Parathyroid adenoma (tissue), 2 donors: ENCODE results near the gene LRRC4C.

Experiments used
- H2AFZ ChIP-seq: fragments of 300-600 bp; sonication (generic); one replicate; pipeline ENCODE4 v1.7.0; 2017; ENCODE audit warnings: antibody characterized with exemption, mild to moderate bottlenecking
- H3K27ac ChIP-seq: fragments of 300-600 bp; sonication (generic); one replicate; pipeline ENCODE4 v1.7.0; 2017
- H3K27me3 ChIP-seq: fragments of 300-600 bp; sonication (generic); one replicate; pipeline ENCODE4 v1.7.0; 2017; ENCODE audit warnings: low read length; ENCODE audit not compliant: control insufficient read depth, insufficient read depth
- H3K36me3 ChIP-seq: fragments of 300-600 bp; sonication (generic); one replicate; pipeline ENCODE4 v1.7.0; 2017; ENCODE audit warnings: low read length; ENCODE audit not compliant: control insufficient read depth, insufficient read depth
- H3K4me1 ChIP-seq: fragments of 300-600 bp; sonication (generic); one replicate; pipeline ENCODE4 v1.7.0; 2017; ENCODE audit warnings: control low read depth
- H3K4me2 ChIP-seq: fragments of 300-600 bp; sonication (generic); one replicate; pipeline ENCODE4 v1.7.0; 2017; ENCODE audit warnings: low read length
- H3K4me3 ChIP-seq: fragments of 300-600 bp; sonication (generic); one replicate; pipeline ENCODE4 v1.7.0; 2017; ENCODE audit warnings: low read depth, low read length
- H3K79me2 ChIP-seq: fragments of 300-600 bp; sonication (generic); one replicate; pipeline ENCODE4 v1.7.0; 2017; ENCODE audit warnings: control low read depth
- H3K9ac ChIP-seq: fragments of 300-600 bp; sonication (generic); one replicate; pipeline ENCODE4 v1.7.0; 2017; ENCODE audit warnings: mild to moderate bottlenecking
- H3K9me3 ChIP-seq: fragments of 300-600 bp; sonication (generic); one replicate; pipeline ENCODE4 v1.7.0; 2017; ENCODE audit warnings: low read length; ENCODE audit not compliant: control insufficient read depth
- CTCF ChIP-seq: fragments of 300-600 bp; sonication (generic); IDR thresholded peaks from one replicate; pipeline ENCODE4 v1.7.0; 2017; ENCODE audit warnings: antibody characterized with exemption, mild to moderate bottlenecking
- donor health status: primary hyperparathyroidism.

Gene LRRC4C

GRCh38 chr11:41206388-41206787, 253.1 kb downstream of the LRRC4C start:
- H3K9me3 ChIP-seq, result no peaks in the 10 kb centered on the region
- no peak overlapping the region for H3K9ac ChIP-seq
- no peaks in the 10 kb centered on the region for H3K27me3 ChIP-seq
- H3K4me1 ChIP-seq, result no peaks in the 10 kb centered on the region
- no peak overlapping the region for H2AFZ ChIP-seq
- no peaks in the 10 kb centered on the region for H3K36me3 ChIP-seq
- H3K79me2 ChIP-seq, result no peaks in the 10 kb centered on the region
- no peak overlapping the region for H3K27ac ChIP-seq
- no peak overlapping the region for H3K4me3 ChIP-seq
- no peak overlapping the region for H3K4me2 ChIP-seq
- no peak for TF ChIP-seq CTCF

- H3K9me3 ChIP-seq, result no peaks in the 10 kb centered on the region
- no peaks in the 10 kb centered on the region for H3K27me3 ChIP-seq
- H3K27ac ChIP-seq, result no peak overlapping the region
- no peak overlapping the region for H3K4me2 ChIP-seq
- no peaks in the 10 kb centered on the region for H3K4me1 ChIP-seq
- no peak overlapping the region for H2AFZ ChIP-seq
- H3K9ac ChIP-seq, result no peak overlapping the region
- H3K79me2 ChIP-seq, result no peaks in the 10 kb centered on the region
- no peaks in the 10 kb centered on the region for H3K36me3 ChIP-seq
- TF ChIP-seq CTCF, result no peak
- H3K4me3 ChIP-seq, result no peak overlapping the region
Observed at GRCh38 chr11:41201156-41201555, 258.3 kb downstream of the LRRC4C start.

- no peak for TF ChIP-seq CTCF
- Histone ChIP-seq H3K79me2 (no peaks in the 10 kb centered on the region), H3K9me3 (no peaks in the 10 kb centered on the region), H3K4me3 (no peak overlapping the region), H3K9ac (no peak overlapping the region), H3K4me1 (no peaks in the 10 kb centered on the region), H3K36me3 (no peaks in the 10 kb centered on the region), H3K27ac (no peak overlapping the region), H3K4me2 (no peak overlapping the region), H2AFZ (no peak overlapping the region), H3K27me3 (no peaks in the 10 kb centered on the region)
Observed at GRCh38 chr11:41190437-41191082, 268.9 kb downstream of the LRRC4C start.

GRCh38 chr11:41189701-41190436, 269.6 kb downstream of the LRRC4C start:
- Histone ChIP-seq H3K4me3 (no peak overlapping the region), H3K4me1 (no peaks in the 10 kb centered on the region)

More at GRCh38 chr11:41189701-41190436, 269.6 kb downstream of the LRRC4C start:
- Histone ChIP-seq H3K9ac (no peak overlapping the region), H3K36me3 (no peaks in the 10 kb centered on the region), H2AFZ (no peak overlapping the region), H3K27me3 (no peaks in the 10 kb centered on the region), H3K9me3 (no peaks in the 10 kb centered on the region), H3K27ac (no peak overlapping the region), H3K4me2 (no peak overlapping the region), H3K79me2 (no peaks in the 10 kb centered on the region)
- no peak for TF ChIP-seq CTCF
